HEK293T (cell line): ENCODE data around the gene VPS9D1.

Source experiments
- CTCF ChIA-PET: fragments of 350-600 bp; formaldehyde crosslinking; extraction: SDS; loops from one replicate; lab custom pipeline; 2021; ENCODE audit warnings: antibody characterized with exemption, inconsistent platforms; lab: Yijun Ruan, JAX
- POLR2A ChIA-PET: fragments of 350-600 bp; formaldehyde crosslinking; extraction: SDS; loops from one replicate; lab custom pipeline; 2020; ENCODE audit warnings: antibody characterized with exemption, inconsistent platforms; lab: Yijun Ruan, JAX
- DNase-seq: peaks from one replicate; pipeline ENCODE4 v3.0.0; 2012; ENCODE audit warnings: mixed read lengths; ENCODE audit errors: extremely low spot score
- ARNT ChIP-seq: fragments of 450-650 bp; IDR thresholded peaks from 2 replicates; pipeline ENCODE4 v1.6.1; 2017; ENCODE audit warnings: mild to moderate bottlenecking
- BHLHE40 ChIP-seq: fragments of 450-650 bp; IDR thresholded peaks from 2 replicates; pipeline ENCODE4 v1.6.1; 2016; ENCODE audit warnings: mild to moderate bottlenecking, moderate library complexity, borderline replicate concordance
- CTBP1 ChIP-seq: fragments of 450-650 bp; IDR thresholded peaks from 2 replicates; pipeline ENCODE4 v1.6.1; 2016; ENCODE audit warnings: borderline replicate concordance
- ELF4 ChIP-seq: fragments of 450-650 bp; IDR thresholded peaks from 2 replicates; pipeline ENCODE4 v1.6.1; 2017; ENCODE audit warnings: antibody characterized with exemption
- FOXA1 ChIP-seq: fragments of 450-650 bp; IDR thresholded peaks from 2 replicates; pipeline ENCODE4 v1.6.1; 2016; ENCODE audit warnings: mild to moderate bottlenecking
- FOXK2 ChIP-seq: fragments of 450-650 bp; IDR thresholded peaks from 2 replicates; pipeline ENCODE4 v1.6.1; 2016; ENCODE audit warnings: mild to moderate bottlenecking
- FOXM1 ChIP-seq: fragments of 450-650 bp; IDR thresholded peaks from 2 replicates; pipeline ENCODE4 v1.6.1; 2017; ENCODE audit warnings: mild to moderate bottlenecking, borderline replicate concordance
- HDGF ChIP-seq: fragments of 450-650 bp; IDR thresholded peaks from 2 replicates; pipeline ENCODE4 v1.6.1; 2017; ENCODE audit warnings: antibody characterized with exemption, borderline replicate concordance
- L3MBTL2 ChIP-seq: fragments of 450-650 bp; conservative IDR thresholded peaks from 2 replicates; pipeline ENCODE4 v1.6.1; 2016; ENCODE audit warnings: mild to moderate bottlenecking
- LEF1 ChIP-seq: fragments of 450-650 bp; IDR thresholded peaks from 2 replicates; pipeline ENCODE4 v1.6.1; 2017; ENCODE audit warnings: mild to moderate bottlenecking, borderline replicate concordance
- NFRKB ChIP-seq: fragments of 450-650 bp; IDR thresholded peaks from 2 replicates; pipeline ENCODE4 v1.6.1; 2016; ENCODE audit warnings: mild to moderate bottlenecking, moderate library complexity
- PKNOX1 ChIP-seq: fragments of 450-650 bp; IDR thresholded peaks from 2 replicates; pipeline ENCODE4 v1.6.1; 2016
- SP1 ChIP-seq: fragments of 450-650 bp; IDR thresholded peaks from 2 replicates; pipeline ENCODE4 v1.6.1; 2017
- SUZ12 ChIP-seq: fragments of 450-650 bp; IDR thresholded peaks from 2 replicates; pipeline ENCODE4 v1.6.1; 2016; ENCODE audit warnings: mild to moderate bottlenecking
- TARDBP ChIP-seq: fragments of 450-650 bp; IDR thresholded peaks from 2 replicates; pipeline ENCODE4 v1.6.1; 2016
- ZNF384 ChIP-seq: fragments of 450-650 bp; IDR thresholded peaks from 2 replicates; pipeline ENCODE4 v1.6.1; 2016

Gene VPS9D1

GRCh38 chr16:89720551-89720812, 216 bp downstream of the VPS9D1 start:
- TF ChIP-seq SUZ12 (no peak), BHLHE40 (no peak), FOXA1 (no peak), HDGF (no peak), FOXK2 (no peak), LEF1 (no peak), PKNOX1 (no peak), CTBP1 (no peak), L3MBTL2 (no peak), NFRKB (no peak), ELF4 (no peak), TARDBP (no peak), FOXM1 (no peak), SP1 (no peak), ARNT (no peak)
- CTCF ChIA-PET = no interaction called here
- POLR2A ChIA-PET = interaction anchor here (0.6 to 1.5 kb wide), 6 partner anchors 9 to 27 kb away, joined by 3 to 8 read pairs (median 4); partner anchors contain the start of gene SPATA2L
- peak; percentile 39 for DNase-seq

DNA sequence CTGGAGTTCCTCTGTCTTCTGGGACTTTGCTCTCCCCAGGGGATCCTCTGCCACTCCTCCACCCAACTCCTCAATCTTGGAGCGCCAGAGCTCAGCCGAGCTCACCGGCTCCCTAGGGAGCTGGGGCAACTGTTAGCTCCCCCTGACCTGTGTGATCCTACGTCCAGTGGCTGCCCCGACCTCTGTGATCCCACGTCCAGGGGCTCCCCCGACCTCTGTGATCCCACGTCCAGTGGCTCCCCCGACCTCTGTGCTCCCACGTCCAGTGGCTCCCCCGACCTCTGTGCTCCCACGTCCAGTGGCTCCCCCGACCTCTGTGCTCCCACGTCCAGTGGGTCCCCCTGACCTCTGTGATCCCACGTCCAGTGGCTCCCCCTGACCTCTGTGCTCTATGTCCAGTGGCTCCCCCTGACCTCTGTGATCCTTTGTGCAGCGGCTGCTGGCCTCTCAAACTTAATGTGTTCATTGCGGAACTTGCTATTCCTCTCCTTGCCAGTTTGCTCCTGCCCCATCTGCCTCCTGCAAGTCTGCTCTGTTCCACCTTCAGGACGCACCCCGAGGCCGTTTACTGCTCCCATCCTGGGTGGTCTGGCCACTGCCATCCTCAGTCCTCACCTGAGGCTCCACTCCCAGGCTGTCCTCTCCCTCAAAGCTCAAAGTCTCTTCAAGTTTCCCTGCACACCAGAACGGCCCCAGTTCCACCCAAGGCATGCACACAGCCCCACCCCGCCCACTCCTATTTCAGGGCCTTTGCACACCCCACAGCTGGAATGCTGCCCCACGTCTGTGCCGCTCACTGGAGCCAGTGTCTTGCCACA, 2.8 kb downstream of the VPS9D1 start:
- CTCF ChIA-PET = interaction anchor here (0.7 kb wide), 1 partner anchor 12 kb away, joined by 5 read pairs; no protein-coding TSS in a partner anchor
- POLR2A ChIA-PET = interaction anchor here (2.2 kb wide), 1 partner anchor 11 kb away, joined by 14 read pairs; no protein-coding TSS in a partner anchor
- TF ChIP-seq CTBP1 (no peak), SUZ12 (no peak), LEF1 (no peak), ARNT (no peak), NFRKB (no peak), FOXK2 (no peak), PKNOX1 (no peak), TARDBP (no peak), FOXM1 (no peak)
- no peak for DNase-seq

DNA sequence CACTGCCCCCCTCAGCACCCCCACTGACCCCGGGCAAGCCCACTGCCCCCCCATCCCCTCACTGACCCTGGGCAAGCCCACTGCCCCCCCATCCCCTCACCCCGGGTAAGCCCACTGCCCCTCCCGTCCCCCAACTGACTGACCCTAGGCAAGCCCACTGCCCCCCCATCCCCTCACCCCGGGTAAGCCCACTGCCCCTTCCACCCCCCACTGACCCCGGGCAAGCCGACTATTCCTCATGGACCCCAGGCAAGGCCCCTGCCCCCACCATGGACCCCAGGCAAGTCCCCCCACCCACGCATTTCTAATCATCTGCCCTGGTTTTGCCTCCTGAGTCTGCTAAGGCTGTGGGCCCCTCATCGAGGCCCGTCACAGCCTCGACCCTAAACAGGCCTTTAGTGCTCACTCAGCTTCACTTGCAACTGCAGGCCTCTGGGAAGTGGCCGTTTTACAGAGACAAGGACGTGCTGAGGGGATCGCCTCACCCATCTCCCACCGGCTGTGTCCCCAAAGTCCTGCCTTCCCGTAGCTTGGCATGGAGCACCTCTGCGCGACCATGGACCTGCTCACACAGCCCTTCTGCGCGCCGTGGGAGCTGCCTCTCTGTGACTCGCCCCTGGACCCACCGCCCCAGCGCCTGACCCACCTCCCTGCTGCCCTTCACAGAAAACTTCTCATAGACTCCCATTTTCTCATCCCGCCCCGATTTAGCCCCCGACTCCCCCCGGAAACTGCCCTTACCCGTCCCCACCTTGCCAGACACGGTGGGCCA, 3.6 kb downstream of the VPS9D1 start:
- TF ChIP-seq TARDBP = no peak
- TF ChIP-seq ELF4 = no peak
- no peak for TF ChIP-seq CTBP1
- TF ChIP-seq FOXM1 = no peak
- no peak for TF ChIP-seq FOXK2
- TF ChIP-seq ARNT = no peak
- TF ChIP-seq NFRKB = no peak
- TF ChIP-seq L3MBTL2 = no peak
- no peak for TF ChIP-seq ZNF384
- no peak for TF ChIP-seq BHLHE40
- TF ChIP-seq LEF1 = no peak
- TF ChIP-seq HDGF = no peak
- TF ChIP-seq PKNOX1 = no peak
- ChIA-PET CTCF (interaction anchor here (0.7 kb wide), 1 partner anchor 12 kb away, joined by 5 read pairs; no protein-coding TSS in a partner anchor), POLR2A (interaction anchor here (2.2 kb wide), 1 partner anchor 10 kb away, joined by 14 read pairs; no protein-coding TSS in a partner anchor)
- DNase-seq = no peak

GRCh38 chr16:89716493-89716892, 4.2 kb downstream of the VPS9D1 start:
- no peak for DNase-seq
- no peak for TF ChIP-seq LEF1
- TF ChIP-seq BHLHE40 = no peak
- no peak for TF ChIP-seq FOXK2
- no peak for TF ChIP-seq TARDBP
- no peak for TF ChIP-seq L3MBTL2
- TF ChIP-seq ELF4 = no peak
- TF ChIP-seq FOXA1 = no peak
- POLR2A ChIA-PET = interaction anchor here (2.2 kb wide), 1 partner anchor 10 kb away, joined by 14 read pairs; no protein-coding TSS in a partner anchor
- CTCF ChIA-PET = no interaction called here

DNA sequence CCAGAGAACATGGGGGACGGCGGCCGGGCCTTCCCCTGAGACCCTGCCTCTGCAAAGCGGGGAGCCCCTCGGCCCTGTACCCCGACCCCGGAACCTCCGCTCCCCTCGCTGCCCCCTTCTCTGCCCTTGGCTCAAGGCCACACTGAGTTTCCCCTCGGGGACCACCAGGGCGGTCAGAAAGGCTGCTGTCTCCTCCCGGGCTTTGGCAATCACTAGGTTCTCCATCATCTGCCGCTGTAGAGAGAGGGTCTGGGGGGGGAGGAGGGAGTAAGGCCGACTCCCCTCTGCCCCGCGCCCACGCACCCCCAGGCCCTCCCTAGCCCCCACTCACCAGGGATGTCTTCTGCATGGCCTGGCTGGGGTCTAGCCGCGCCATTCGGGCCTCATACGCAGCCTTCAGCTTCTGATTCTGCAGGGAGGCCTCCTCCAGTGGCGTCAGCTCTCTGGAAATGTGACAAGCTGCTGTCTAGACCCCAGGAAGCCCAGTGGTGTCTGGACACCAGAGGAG, 8.4 kb downstream of the VPS9D1 start:
- DNase-seq = no peak
- POLR2A ChIA-PET = interaction anchor here (0.6 to 1.6 kb wide), 3 partner anchors 8 to 15 kb away, joined by 3 to 4 read pairs (median 4); partner anchors contain the start of gene VPS9D1
- TF ChIP-seq TARDBP (no peak), ZNF384 (no peak), ARNT (no peak)
- CTCF ChIA-PET = interaction anchor here (1.6 kb wide), 1 partner anchor 12 kb away, joined by 4 read pairs; no protein-coding TSS in a partner anchor
